Measurements from ENCODE around the gene ZNF768. TPM values are rescaled to one million over a fixed set of nuclear protein-coding genes. Genes with fewer than 3 reads are reported as not detected.

ZNF768 gene
- total and polyA plus RNA-seq, 2 experiments from 2014 or later: 8.3 to 43.0 TPM

DNA sequence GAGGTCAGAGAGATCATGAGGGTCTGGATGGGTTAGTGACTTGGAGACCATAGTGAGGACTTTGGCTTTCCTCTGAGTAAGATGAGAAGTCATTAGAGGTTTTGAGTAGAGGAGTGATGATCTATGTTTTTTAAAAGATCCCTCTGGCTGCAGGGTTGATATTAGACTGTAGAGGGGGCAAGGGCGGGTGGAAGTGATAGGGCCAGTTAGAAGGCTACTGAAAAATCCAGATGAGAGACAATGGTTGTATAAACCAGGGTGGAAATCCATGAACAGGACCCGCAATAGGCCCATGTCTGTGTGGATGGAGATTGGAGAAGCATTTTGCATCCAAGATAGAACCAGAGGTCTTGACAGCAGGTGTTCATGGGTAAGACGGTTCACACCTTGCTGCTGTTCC lies 44.0 kb downstream of the ZNF768 start (continued):
- TF ChIP-seq, protein P1, sequence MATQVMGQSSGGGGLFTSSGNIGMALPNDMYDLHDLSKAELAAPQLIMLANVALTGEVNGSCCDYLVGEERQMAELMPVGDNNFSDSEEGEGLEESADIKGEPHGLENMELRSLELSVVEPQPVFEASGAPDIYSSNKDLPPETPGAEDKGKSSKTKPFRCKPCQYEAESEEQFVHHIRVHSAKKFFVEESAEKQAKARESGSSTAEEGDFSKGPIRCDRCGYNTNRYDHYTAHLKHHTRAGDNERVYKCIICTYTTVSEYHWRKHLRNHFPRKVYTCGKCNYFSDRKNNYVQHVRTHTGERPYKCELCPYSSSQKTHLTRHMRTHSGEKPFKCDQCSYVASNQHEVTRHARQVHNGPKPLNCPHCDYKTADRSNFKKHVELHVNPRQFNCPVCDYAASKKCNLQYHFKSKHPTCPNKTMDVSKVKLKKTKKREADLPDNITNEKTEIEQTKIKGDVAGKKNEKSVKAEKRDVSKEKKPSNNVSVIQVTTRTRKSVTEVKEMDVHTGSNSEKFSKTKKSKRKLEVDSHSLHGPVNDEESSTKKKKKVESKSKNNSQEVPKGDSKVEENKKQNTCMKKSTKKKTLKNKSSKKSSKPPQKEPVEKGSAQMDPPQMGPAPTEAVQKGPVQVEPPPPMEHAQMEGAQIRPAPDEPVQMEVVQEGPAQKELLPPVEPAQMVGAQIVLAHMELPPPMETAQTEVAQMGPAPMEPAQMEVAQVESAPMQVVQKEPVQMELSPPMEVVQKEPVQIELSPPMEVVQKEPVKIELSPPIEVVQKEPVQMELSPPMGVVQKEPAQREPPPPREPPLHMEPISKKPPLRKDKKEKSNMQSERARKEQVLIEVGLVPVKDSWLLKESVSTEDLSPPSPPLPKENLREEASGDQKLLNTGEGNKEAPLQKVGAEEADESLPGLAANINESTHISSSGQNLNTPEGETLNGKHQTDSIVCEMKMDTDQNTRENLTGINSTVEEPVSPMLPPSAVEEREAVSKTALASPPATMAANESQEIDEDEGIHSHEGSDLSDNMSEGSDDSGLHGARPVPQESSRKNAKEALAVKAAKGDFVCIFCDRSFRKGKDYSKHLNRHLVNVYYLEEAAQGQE (IDR thresholded peaks at IDR 0.05; ENCODE audit: unreplicated experiment): no peak
- TF ChIP-seq CREB1 (CRISPR knock-in tag; IDR thresholded peaks at IDR 0.05; ENCODE audit: low read depth): no peak

DNA sequence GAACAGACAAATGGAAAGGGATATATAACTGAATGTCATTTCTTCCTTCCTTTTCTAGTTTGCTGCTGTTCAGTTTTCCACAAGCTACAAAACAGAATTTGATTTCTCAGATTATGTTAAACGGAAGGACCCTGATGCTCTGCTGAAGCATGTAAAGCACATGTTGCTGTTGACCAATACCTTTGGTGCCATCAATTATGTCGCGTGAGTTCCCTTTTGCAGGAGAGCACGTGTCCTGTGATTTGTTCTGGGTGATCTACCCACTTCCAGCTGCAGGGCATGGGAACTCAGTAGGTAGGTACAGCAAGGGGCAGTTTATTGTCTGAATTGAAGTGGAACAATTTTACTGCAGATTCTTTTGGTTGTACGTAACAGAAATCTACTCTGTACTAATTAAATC lies 45.0 kb downstream of the ZNF768 start:
- ATAC-seq: no peak
- Mint-ChIP-seq H3K4me1 (no peaks in the 10 kb centered on the region), H3K36me3 (ENCODE audit: low read depth) (no peaks in the 10 kb centered on the region), H3K27ac (no peak overlapping the region), H3K27me3 (ENCODE audit: insufficient read depth, low read depth, poor library complexity) (peaks cover 8% of the 10 kb centered on the region), H3K9me3 (no peaks in the 10 kb centered on the region), H3K4me3 (no peak overlapping the region)
- Histone ChIP-seq H3K79me2 (replicated peaks; ENCODE audit: insufficient read depth) (no peaks in the 10 kb centered on the region), H2AFZ (no peak overlapping the region), H3K27ac (ENCODE audit: low read depth) (no peak overlapping the region), H3K4me3 (no peak overlapping the region), H3K4me1 (ENCODE audit: insufficient read depth) (no peaks in the 10 kb centered on the region), H3K36me3 (ENCODE audit: insufficient read depth) (no peaks in the 10 kb centered on the region), H3F3A (replicated peaks; ENCODE audit: low read depth) (no peaks in the 10 kb centered on the region), H3K4me2 (no peak overlapping the region), H4K20me1 (replicated peaks; ENCODE audit: insufficient read depth) (no peaks in the 10 kb centered on the region), H3K27me3 (ENCODE audit: insufficient read depth) (no peaks in the 10 kb centered on the region), H3K9me2 (ENCODE audit: insufficient read depth) (no peaks in the 10 kb centered on the region)
- DNase-seq (ENCODE audit: low spot score): no peak
- TF ChIP-seq NANOG (IDR thresholded peaks at IDR 0.05; ENCODE audit: borderline replicate concordance) (no peak), ZNF331 (CRISPR knock-in tag; IDR thresholded peaks at IDR 0.05; ENCODE audit: low read depth) (no peak), EZH2 (IDR thresholded peaks at IDR 0.05; ENCODE audit: low read depth, unreplicated experiment) (no peak), CREB1 (CRISPR knock-in tag; IDR thresholded peaks at IDR 0.05; ENCODE audit: low read depth) (no peak), EZH2phosphoT487 (IDR thresholded peaks at IDR 0.05; ENCODE audit: unreplicated experiment) (no peak), STAT1 (IDR thresholded peaks at IDR 0.05; ENCODE audit: unreplicated experiment) (no peak), JUNB (IDR thresholded peaks at IDR 0.05; ENCODE audit: unreplicated experiment) (no peak)
- TF ChIP-seq, protein P2, sequence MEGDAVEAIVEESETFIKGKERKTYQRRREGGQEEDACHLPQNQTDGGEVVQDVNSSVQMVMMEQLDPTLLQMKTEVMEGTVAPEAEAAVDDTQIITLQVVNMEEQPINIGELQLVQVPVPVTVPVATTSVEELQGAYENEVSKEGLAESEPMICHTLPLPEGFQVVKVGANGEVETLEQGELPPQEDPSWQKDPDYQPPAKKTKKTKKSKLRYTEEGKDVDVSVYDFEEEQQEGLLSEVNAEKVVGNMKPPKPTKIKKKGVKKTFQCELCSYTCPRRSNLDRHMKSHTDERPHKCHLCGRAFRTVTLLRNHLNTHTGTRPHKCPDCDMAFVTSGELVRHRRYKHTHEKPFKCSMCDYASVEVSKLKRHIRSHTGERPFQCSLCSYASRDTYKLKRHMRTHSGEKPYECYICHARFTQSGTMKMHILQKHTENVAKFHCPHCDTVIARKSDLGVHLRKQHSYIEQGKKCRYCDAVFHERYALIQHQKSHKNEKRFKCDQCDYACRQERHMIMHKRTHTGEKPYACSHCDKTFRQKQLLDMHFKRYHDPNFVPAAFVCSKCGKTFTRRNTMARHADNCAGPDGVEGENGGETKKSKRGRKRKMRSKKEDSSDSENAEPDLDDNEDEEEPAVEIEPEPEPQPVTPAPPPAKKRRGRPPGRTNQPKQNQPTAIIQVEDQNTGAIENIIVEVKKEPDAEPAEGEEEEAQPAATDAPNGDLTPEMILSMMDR (conservative IDR thresholded peaks at IDR 0.05; ENCODE audit: low read depth in 2 of 2): no peak
- TF ChIP-seq, protein P1 (IDR thresholded peaks at IDR 0.05; ENCODE audit: unreplicated experiment): no peak
- TF ChIP-seq, protein P3, sequence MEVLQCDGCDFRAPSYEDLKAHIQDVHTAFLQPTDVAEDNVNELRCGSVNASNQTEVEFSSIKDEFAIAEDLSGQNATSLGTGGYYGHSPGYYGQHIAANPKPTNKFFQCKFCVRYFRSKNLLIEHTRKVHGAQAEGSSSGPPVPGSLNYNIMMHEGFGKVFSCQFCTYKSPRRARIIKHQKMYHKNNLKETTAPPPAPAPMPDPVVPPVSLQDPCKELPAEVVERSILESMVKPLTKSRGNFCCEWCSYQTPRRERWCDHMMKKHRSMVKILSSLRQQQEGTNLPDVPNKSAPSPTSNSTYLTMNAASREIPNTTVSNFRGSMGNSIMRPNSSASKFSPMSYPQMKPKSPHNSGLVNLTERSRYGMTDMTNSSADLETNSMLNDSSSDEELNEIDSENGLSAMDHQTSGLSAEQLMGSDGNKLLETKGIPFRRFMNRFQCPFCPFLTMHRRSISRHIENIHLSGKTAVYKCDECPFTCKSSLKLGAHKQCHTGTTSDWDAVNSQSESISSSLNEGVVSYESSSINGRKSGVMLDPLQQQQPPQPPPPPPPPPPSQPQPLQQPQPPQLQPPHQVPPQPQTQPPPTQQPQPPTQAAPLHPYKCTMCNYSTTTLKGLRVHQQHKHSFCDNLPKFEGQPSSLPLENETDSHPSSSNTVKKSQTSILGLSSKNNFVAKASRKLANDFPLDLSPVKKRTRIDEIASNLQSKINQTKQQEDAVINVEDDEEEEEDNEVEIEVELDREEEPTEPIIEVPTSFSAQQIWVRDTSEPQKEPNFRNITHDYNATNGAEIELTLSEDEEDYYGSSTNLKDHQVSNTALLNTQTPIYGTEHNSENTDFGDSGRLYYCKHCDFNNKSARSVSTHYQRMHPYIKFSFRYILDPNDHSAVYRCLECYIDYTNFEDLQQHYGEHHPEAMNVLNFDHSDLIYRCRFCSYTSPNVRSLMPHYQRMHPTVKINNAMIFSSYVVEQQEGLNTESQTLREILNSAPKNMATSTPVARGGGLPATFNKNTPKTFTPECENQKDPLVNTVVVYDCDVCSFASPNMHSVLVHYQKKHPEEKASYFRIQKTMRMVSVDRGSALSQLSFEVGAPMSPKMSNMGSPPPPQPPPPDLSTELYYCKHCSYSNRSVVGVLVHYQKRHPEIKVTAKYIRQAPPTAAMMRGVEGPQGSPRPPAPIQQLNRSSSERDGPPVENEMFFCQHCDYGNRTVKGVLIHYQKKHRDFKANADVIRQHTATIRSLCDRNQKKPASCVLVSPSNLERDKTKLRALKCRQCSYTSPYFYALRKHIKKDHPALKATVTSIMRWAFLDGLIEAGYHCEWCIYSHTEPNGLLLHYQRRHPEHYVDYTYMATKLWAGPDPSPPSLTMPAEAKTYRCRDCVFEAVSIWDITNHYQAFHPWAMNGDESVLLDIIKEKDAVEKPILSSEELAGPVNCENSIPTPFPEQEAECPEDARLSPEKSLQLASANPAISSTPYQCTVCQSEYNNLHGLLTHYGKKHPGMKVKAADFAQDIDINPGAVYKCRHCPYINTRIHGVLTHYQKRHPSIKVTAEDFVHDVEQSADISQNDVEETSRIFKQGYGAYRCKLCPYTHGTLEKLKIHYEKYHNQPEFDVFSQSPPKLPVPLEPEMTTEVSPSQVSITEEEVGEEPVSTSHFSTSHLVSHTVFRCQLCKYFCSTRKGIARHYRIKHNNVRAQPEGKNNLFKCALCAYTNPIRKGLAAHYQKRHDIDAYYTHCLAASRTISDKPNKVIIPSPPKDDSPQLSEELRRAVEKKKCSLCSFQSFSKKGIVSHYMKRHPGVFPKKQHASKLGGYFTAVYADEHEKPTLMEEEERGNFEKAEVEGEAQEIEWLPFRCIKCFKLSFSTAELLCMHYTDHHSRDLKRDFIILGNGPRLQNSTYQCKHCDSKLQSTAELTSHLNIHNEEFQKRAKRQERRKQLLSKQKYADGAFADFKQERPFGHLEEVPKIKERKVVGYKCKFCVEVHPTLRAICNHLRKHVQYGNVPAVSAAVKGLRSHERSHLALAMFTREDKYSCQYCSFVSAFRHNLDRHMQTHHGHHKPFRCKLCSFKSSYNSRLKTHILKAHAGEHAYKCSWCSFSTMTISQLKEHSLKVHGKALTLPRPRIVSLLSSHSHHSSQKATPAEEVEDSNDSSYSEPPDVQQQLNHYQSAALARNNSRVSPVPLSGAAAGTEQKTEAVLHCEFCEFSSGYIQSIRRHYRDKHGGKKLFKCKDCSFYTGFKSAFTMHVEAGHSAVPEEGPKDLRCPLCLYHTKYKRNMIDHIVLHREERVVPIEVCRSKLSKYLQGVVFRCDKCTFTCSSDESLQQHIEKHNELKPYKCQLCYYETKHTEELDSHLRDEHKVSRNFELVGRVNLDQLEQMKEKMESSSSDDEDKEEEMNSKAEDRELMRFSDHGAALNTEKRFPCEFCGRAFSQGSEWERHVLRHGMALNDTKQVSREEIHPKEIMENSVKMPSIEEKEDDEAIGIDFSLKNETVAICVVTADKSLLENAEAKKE (CRISPR knock-in tag; IDR thresholded peaks at IDR 0.05): no peak

All from GM23338 (cell line).